Fibroblast of skin of scalp (primary cell): ENCODE measurements around the gene ARSG.
A peak's percentile ranks its signal among the peaks of the same experiment; 100 is the strongest.

Experiments used
- DNase-seq: peaks from one replicate; pipeline ENCODE4 v3.0.0-alpha.2; 2013

Gene ARSG

DNA sequence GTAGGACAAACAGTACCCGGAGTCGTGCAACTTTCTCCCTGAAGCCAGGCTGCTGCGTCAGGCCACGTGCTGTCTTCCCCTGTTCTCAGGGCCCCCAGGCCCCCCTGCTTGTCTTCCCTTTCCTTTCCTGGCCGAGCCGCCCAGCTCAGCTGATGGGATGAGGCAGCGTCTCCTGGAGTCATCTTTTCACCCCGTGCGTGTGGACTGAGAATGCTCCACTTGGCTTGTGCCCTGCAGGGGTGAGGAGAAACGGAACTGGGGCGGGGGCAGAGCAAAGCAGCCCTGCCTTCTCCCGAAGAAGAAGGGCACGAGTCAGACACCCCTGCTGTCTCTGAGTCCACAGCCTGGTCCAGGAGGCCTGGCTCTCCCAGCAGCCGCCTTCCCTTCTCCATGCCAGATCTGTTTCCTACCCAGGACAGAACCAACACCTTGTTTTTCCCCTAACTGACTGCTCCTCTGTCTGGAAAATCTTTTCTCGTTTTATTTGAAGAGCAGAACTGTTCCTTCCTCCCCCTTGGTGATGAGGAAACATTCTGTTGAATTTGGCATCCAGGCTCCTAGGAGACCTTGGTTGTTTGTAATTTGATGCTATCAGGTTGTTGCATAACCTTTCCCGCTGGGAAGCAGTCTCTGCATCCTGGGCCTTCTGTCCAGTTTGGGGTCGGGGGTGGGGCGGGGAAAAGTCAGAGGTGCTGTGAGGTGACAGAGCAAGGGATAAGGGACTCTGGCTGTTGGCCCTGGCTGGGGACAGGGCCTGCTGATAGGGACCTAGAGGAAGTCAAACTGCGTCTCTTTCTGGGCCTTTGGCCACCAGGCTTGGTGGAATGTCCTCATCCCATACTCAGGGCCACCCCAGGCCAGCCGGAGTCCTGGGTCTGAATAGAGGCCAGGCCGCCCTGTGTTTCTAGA lies 87.2 kb downstream of the ARSG start:
- peak; percentile 74 for DNase-seq

DNA sequence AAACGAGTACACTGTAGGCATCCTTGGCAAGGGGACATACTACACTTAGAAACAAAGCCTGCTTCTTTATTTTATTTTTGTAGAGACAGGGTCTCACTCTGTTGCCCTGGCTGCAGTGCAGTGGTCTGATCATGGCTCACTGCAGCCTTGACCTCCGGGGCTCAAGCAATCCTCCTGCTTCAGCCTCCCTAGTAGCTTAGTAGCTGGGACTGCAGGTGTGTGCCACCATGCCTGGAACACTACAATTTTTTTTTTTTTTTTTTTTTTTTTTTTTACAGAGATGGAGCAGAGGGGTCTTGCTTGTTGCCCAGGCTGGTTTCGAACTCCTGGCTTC lies 87.8 kb downstream of the ARSG start:
- DNase-seq, result no peak

DNA sequence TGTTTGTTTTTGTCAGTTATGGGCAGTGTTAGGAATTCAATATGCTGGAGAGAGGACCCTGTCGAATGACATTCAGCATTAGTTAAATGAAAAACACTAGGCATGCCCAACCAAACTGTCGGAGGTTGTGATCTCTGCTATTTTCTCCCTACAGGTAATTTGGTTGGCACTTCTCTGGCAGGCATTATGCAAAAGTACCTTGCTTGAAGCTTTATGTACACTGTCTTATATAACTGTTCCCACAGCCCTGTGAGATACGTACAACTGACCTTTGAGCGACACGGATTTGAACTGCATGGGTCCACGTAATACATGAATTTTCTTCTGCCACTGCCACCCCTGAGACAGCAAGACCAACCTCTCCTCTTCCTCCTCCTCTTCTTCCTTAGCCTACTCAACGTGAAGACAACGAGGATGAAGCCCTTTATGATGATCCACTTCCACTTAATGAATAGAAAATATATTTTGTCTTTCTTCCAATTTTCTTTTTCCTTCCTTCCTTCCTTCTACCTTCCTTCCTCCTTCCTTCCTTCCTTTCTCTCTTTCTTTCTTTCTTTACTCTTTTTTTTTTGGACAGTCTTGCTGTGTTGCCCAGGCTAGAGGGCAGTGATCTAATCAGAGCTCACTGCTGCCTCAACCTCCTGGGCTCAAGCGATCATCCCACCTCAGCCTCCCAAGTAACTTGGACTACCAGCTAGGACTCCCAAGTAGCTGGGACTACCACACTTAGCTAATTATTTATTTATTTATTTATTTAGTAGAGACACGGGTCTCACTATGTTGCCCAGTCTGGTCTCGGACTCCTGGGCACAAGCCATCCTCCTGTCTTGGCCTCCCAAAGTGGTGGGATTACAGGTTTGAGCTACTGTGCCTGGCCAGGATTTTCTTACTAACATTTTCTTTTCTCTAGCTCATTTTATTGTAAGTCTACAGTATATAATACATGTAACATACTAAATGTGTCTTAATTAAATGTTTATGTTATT lies 88.7 kb downstream of the ARSG start:
- no peak for DNase-seq

DNA sequence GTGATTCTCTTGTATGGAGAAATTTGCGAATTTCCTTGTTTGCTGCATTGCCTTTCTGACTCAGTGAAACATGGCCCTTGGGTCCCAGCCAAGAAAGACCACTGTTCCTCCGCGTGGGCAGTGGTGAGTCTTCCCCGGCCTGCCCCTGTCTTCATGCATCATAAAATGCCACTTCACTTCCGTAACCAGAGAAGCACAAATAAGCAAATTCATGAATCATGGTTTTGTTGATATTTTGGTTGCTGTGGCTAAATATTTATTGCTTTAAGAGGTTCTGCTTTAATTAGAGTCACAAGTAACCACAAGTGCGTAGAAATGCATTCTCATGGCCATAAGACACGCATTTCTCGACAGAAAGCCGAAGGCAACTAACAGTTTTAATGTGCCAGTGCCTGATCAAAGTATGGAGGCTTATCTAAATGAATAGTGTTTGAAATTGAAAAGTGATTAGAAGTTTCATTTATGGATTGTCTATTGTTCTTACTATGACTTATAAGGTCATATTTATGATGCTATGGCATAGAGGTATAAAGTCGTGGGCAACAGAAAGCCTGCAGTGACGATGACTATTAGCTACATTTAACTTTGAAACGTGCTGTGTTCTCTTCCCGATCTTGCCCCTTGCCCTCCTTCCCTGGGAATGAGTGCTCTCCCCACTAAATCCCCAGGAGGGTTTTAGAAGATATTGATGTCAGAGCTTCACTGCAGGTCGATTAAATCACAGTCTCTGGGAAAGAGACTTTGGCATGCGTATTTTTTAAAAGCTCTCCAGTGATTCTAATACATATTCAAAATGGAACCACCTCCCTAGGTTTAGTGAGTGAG lies 90.0 kb downstream of the ARSG start:
- peak; percentile 67 for DNase-seq

DNA sequence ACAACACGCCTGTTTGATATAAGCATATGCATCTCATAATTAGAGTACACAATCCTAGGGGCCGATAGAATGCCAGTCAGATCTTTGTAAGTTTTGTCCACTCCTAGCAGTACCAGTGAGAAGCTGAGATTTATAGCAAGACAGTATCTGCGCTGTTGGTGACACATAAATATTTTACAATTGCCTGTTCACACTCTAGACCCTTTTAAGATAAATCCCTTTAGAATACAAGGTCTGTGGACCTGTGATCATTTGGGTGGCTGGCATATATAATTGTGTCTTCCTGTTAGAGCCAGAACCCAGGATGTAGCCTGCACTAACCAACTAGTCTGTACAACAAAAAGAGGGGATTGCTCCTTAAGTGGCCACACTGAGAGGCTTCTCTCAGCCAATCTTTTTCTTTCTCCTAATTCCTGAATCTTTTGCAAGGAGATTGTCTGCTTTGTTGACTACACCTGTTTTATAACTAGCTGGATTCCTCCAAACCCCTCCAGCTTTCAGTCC lies 91.3 kb downstream of the ARSG start:
- no peak for DNase-seq

DNA sequence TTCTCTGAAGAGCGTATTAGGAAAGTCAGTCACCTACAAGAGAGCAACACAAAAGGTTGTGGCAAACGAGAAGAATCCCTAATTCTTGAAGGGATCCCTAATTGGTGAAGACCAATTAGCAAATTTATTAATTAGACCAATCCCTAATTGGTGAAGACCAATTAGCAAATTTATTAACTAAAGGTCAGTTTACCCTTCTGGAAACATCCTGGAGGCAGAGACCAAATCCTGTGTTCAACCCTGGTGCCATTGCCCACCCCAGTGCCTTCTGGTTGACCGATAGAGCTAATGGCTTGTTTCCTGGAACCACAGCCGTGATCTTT lies 91.8 kb downstream of the ARSG start:
- no peak for DNase-seq

DNA sequence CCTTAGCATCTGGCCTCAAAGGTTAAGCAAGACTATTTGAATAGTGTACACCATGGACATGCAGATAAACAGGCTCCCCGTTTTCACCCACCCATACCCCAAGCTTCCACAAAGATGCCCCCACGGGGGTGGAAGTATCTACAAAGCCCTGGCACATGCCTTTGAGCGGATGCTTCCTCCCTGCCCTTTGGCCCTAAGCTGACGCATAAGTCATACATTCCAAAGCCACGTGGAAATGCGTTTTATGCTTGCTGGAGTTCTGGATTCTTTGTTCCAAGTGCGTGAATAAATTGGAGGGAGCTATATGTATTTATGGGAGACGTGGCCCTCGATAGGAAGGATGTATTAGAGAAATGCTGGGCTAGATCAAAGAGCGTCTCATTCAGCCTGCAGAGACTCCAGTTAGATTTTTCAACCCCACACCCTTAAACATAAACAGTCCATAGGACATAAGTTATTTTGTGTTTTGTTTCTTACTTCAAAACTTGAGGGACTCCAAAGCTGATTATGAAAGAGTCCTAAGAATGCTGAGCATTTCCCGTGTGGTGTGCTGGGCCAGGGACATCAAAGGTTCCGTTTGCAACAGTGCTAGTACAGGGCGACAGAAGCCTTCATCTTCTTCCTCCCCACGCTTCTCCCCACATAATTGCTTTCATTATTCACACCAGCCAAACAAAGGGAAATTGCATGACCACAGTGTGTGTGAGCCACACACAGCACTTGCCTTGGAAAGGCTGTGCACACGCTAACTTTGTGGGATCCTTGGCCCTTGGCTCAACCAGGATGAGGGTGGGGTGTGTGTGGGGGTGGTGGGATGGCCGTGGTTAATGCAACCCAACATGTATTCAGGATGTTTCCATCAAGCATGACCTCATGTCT lies 92.4 kb downstream of the ARSG start:
- peak; percentile 70 for DNase-seq

DNA sequence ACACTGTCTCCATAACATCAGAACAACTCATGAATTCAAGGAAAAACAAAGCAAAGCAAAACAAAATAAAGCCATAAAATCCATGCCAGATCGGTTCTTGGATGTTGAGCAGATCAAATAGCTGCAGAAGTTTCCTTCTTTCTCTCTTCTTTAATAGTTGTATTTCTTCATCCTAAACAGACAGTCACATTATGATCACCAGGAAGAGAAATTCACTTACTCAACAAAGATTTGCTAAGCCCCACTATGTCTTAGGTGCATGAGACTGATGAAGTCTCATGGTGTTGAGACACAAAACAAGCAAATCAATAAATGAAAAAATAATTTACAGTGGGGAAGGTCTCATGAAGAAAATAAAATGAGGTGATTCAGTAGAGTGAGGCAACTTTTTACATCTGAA lies 93.2 kb downstream of the ARSG start:
- no peak for DNase-seq

DNA sequence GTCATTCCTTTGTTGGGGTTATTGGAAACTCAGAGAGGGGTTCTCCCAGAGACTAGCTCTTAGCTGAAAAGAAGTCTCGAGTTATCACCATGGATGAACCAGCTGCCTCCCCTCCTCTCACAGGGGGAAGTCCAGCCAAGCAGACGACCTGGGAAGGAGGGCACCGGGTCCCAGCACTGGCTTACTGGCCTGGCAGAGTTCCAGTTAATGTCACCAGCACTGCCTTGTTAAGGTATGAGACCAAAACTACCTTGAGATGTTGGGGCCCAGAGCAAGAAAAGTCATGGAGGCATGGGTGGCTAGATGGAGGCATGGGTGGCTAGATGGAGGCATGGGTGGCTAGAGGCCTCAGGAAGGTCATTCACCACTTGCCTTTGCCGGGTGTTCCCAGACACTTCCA lies 93.6 kb downstream of the ARSG start:
- DNase-seq, result no peak

DNA sequence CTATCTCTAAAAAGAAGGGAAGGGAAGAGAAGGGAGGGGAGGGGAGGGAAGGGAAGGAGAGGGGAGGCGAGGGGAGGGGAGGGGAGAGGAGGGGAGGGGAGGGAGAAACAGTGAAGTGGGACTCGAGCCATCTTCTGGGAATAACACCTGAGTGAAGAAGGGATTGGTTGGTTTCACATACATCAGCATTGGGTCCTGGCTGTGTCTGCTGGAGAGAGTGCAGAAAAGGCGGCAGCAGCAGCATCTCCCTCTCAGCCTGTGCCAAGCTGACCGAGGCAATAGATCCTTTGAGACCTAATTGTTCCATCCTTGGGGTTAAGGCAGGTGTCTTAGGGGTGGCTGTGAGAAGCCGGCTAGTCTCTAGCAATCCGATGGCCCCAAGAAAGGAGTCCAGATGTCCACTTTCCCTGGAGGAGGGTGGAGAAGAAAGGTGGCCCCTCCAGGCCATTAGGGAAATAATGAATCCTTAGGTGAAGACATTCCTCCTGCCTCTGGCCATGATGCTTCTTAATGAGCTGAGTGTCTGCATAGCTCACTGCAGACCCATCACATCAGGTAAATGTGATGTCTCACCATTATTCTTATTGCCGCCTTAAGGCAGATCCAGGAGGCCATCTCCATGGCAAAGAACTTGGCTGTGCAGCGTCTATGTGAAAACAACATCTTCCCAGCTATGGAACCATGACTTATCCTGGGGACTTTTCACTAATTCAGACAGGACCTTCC lies 94.4 kb downstream of the ARSG start:
- DNase-seq, result no peak

DNA sequence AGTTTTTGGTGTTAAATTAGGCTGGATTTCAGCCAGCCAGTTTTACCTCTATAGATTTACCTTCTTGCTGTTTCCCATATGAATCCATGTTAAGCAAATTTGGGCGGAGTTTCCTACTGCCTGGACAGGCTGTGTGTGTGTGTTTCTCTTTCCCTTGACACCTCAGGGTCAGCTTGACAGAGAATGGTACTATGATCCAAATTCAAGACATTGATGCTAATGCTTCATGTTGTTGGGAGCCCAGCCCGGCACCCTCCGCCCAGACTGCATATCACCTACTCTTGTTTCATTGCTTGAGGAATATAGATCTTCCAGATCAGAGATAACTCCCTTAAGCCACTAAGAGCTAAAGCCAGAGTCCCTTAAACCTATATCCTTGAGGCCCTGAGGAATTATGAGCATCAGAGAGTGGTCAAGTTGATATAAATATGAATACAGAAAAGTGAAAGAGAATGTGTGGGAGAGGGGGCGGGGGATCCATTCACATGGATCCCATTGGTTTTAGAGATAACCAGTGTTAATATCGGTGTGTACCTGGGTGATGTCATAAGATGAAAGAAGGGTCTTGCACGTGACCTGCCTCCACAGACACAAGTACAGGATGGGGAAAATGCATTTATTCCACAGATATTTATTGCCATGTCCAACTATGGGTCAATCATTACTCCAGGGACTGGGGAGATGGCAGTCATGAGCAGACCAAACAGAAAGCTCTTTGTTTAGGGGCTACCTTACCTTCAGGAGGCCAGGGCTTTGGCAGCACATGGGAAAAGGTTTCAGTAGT lies 96.3 kb downstream of the ARSG start:
- DNase-seq, result no peak

DNA sequence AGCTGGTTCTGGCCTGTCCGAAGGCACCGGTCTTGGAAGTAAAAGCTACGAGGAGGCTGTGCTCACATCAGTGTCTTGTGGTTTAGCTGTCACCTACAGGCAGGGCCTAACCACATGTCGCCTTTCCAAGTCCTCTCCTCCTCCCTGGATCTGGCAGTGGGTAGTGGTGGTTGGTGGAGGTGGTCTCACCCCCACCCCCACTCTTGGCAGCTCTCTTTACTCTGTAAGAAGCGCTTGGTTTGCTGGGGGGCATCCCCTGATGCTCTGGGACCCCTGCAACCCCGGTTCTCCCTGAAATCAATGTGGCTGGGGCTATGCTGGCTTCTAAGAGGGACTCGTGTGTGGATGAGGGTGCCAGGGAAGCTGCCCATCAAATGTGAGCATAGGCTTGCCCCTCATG lies 97.7 kb downstream of the ARSG start:
- DNase-seq, result no peak

DNA sequence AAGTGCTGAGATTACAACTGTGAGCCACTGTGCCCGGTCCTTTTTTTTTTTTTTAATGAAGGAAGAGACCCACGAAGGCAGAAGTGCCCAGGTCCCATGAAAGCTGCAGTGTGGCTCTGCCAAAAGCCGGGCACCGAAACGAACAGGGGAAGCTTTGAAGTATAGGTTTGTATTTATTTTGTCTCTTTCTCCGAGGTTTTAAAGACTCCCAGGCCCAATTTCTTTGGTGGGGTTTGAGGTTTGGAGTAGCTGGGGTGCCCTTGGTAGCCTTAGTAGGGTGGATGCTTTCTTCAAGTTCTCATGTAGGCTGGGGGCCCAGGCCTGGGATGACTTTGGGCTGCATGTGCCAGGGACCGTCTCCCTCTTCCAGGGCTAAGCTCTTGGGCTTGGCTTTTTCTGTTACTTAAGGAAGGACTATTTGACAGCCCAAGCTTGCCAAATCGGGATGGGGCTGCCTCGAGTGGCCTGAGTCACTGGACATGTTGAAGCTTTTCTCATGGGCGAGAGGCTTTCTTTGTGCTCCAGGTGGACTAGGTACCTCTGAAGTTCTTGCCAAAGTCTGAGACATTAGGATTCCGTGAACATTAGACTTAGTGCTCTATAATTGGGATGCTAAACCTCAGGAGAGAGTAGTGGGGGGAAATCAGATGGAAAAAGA lies 99.7 kb downstream of the ARSG start:
- DNase-seq, result no peak

DNA sequence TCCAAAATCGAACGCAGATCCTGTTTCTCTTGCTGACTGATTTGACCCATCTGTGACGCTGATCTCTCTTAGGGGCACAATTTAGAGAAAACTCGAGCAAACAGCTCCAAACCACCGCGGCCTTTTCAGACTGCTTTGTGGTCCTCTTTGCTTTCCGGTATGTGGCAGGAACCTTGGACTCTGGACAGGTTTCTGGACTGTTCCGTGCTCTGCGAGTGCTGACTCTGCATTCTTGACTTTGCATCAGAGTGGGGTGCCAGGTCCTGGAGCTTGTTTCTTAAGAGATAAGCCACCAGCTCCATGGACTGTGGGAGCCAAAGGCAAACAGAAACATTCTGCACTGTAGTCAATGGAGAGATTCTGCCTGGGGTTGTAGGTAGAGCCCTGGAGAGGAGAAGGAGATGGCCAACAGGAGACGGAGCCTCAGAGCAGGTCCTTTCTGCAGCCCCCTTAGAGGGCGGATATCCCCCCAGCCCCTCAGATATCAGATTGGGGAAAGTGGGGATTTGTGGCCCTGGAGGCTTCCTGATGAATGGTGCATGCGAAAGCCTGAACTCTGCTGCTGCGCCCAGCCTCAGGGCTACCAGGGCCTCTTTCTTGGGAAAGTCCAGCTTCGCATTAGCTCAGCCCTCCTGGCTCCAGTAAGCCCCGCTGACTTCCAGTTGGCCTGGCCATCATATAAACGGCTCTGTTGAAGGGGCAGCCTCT lies 100.4 kb downstream of the ARSG start:
- no peak for DNase-seq

DNA sequence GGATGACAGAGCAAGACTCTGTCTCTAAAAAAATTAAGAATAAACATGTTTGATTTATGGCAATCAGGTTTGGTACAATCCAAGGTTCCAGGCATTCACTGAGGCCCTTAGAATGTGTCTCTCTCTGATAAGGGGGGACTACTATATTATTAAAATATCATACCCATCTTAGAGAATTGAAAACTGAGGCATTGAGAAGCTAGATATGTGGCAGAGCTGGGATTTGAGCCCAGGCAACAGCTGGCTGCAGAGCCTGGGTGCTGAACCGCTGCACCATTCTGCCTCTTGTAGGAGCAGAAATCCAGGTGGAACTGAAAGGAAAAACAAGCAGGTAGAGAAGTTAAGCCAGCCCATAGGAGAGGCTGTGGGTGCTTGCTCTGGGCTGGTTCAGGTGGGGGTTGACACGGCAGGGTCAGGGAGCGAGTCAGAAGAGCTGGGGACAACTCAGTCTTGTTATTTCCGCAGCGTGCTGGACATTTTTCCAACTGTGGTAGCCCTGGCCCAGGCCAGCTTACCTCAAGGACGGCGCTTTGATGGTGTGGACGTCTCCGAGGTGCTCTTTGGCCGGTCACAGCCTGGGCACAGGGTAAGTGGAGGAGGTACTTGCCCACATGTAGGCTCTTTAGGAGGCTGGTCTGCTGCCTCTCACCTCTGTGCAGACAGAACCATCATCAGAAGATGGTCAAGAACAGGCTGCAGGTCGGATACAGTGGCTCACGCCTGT lies 103.5 kb downstream of the ARSG start:
- no peak for DNase-seq

DNA sequence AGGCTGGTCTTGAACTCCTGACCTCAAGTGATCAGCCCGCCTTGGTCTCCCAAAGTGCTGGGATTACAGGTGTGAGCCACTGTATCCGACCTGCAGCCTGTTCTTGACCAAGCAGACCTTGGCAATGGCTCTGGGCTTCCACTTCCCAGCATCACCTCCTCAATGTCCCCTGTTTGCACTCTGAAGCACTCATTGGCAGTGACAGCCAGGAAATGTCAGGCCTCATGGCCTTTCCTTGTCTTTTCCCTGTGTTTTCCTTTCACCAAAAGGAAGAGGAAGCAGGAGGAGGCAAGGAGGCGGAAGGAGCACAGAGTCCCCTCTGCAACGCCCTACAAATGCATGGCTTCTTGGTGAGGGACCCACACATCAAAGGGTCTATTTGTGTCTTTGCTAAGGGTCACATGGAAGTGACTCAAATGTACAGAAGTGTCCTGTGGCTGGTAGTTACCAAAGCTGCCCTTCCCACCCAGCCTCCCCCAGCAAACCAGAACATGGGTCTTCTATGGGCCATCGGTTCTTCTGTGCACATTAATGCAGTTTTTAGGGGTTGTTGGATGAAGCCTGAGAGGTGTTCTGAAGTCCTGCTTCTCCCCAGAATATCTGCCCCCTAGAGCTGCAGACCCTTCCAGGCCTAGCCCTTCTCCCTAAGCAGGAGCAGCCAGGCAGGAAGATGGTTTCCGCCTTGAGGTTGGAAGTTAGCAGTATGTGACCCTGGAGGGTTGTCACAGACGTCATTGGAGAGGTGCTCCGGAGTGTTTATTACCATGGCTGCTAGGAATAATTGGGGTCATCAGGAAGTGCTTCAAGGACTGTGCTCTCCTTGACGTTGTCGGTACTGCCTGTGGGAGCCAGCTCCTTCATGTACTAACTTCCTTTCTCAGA lies 105.2 kb downstream of the ARSG start:
- no peak for DNase-seq

DNA sequence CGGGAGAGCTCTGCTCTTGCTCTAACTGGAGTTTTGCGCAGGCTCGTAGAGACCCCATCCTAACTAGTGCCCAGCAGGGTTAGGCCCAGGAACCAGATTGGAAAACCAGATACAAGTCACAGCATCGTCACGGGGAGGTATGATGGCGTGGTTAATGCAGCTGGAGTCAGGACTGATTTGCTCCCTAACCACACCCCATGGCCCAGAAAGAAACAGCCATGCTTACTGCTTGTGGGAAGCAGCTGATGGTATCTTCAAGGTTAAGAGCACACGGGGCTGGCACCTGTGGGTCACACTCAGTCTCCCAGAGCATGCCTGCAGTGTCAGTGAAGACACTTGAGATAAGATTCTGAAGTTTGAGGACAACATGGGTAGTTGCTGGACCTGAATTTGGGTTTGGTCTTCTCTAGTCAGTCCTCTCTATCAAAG lies 105.8 kb downstream of the ARSG start:
- no peak for DNase-seq
